22Rv1 (cell line): ENCODE data around the gene MAP4K2.

Source experiments
- ZFX ChIP-seq: fragments of 450-650 bp; IDR thresholded peaks from 2 replicates; pipeline ENCODE4 v1.6.1; 2017; ENCODE audit warnings: antibody characterized with exemption, borderline replicate concordance
- TF ChIP-seq, protein P1 (sequence below): fragments of 450-650 bp; IDR thresholded peaks from 2 replicates; pipeline ENCODE4 v1.5.1; 2017; ENCODE audit warnings: mild to moderate bottlenecking

DNA sequence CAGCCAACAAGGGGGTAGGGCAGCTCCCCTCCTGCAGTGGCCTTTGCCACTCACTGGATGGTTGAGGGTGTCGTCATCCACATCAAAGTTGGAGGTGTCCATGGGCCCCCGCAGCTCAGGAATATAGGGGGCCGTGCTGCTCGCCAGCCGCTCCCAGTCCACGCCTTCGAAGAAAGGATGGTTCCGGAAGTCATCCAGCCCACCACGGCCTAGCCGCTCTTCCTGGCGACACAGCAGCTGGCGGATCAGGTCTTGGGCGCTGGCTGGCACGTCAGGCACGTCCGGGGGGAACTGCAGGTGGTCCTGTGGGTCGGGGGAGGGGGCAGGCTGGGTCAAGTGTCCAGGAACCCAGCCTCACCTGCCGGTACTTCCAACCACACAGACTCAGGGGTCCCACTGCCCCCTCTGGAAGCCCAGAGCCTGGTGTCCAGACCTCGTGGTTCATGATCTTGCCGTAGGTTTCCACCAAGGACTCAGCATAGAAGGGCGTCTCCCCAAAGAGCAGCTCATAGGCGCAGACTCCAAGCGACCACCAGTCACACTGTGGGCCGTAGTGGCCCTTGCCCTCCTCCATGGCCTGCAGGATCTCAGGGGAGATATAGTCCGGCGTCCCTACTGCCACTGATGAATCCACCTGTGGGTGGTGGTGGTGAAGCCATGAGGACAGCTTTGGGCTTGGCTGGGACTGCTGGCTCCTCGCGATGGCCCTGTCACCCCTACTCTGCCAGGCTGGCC lies 35.8 kb upstream of the MAP4K2 start:
- TF ChIP-seq, protein P1, sequence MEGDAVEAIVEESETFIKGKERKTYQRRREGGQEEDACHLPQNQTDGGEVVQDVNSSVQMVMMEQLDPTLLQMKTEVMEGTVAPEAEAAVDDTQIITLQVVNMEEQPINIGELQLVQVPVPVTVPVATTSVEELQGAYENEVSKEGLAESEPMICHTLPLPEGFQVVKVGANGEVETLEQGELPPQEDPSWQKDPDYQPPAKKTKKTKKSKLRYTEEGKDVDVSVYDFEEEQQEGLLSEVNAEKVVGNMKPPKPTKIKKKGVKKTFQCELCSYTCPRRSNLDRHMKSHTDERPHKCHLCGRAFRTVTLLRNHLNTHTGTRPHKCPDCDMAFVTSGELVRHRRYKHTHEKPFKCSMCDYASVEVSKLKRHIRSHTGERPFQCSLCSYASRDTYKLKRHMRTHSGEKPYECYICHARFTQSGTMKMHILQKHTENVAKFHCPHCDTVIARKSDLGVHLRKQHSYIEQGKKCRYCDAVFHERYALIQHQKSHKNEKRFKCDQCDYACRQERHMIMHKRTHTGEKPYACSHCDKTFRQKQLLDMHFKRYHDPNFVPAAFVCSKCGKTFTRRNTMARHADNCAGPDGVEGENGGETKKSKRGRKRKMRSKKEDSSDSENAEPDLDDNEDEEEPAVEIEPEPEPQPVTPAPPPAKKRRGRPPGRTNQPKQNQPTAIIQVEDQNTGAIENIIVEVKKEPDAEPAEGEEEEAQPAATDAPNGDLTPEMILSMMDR, result no peak
- TF ChIP-seq ZFX, result no peak
